Skeletal muscle satellite cell (primary cell): Measurements from ENCODE around the gene C4B.
"Not testable (repeated sequence)": the region's sequence is repeated elsewhere in the genome, so short reads cannot be mapped to it uniquely, and the experiment has no call there.

Experiments
- H3K27me3 ChIP-seq: 2 replicates; pipeline ENCODE4 v1.7.0; 2013; ENCODE audit warnings: low read length; ENCODE audit not compliant: control insufficient read depth, insufficient read depth
- H3K36me3 ChIP-seq: 2 replicates; pipeline ENCODE4 v1.7.0; 2013; ENCODE audit warnings: mild to moderate bottlenecking, control low read depth, low read length; ENCODE audit not compliant: insufficient read depth
- H3K4me1 ChIP-seq: 2 replicates; pipeline ENCODE4 v1.7.0; 2013; ENCODE audit warnings: low read length; ENCODE audit not compliant: control insufficient read depth, insufficient read depth
- H3K4me2 ChIP-seq: 2 replicates; pipeline ENCODE4 v1.7.0; 2013; ENCODE audit warnings: mild to moderate bottlenecking, low read length
- H3K4me3 ChIP-seq: 2 replicates; pipeline ENCODE4 v1.7.0; 2013; ENCODE audit warnings: low read length
- H3K9ac ChIP-seq: 2 replicates; pipeline ENCODE4 v1.7.0; 2013; ENCODE audit warnings: mild to moderate bottlenecking, low read depth, low read length, moderate library complexity
- H3K9me3 ChIP-seq: replicated peaks from 2 replicates; pipeline ENCODE4 v1.7.0; 2013; ENCODE audit warnings: mild to moderate bottlenecking, control low read depth, low read length

C4B gene

GRCh38 chr6:32012941-32013617 is 1.5 kb upstream of the C4B start:
- not testable (repeated sequence) for H3K4me2 ChIP-seq, H3K4me1 ChIP-seq, H3K9ac ChIP-seq, H3K36me3 ChIP-seq, H3K27me3 ChIP-seq, H3K4me3 ChIP-seq, H3K9me3 ChIP-seq

GRCh38 chr6:32013738-32014137 is 857 bp upstream of the C4B start:
- not testable (repeated sequence) for H3K27me3 ChIP-seq, H3K4me3 ChIP-seq, H3K9ac ChIP-seq

GRCh38 chr6:32022100-32022499 is 7.5 kb downstream of the C4B start:
- not testable (repeated sequence) for H3K36me3 ChIP-seq, H3K4me2 ChIP-seq, H3K9ac ChIP-seq, H3K4me1 ChIP-seq, H3K9me3 ChIP-seq, H3K27me3 ChIP-seq, H3K4me3 ChIP-seq

More at GRCh38 chr6:32013738-32014137, 857 bp upstream of the C4B start:
- H3K4me2 ChIP-seq, H3K36me3 ChIP-seq, H3K9me3 ChIP-seq, H3K4me1 ChIP-seq: not testable (repeated sequence)

GRCh38 chr6:32028631-32029030 is 14.0 kb downstream of the C4B start:
- H3K4me1 ChIP-seq, H3K27me3 ChIP-seq, H3K9me3 ChIP-seq, H3K4me3 ChIP-seq, H3K9ac ChIP-seq, H3K4me2 ChIP-seq, H3K36me3 ChIP-seq: not testable (repeated sequence)

GRCh38 chr6:32029553-32029952 is 15.0 kb downstream of the C4B start:
- H3K27me3 ChIP-seq, H3K9ac ChIP-seq, H3K36me3 ChIP-seq, H3K4me1 ChIP-seq, H3K4me2 ChIP-seq, H3K9me3 ChIP-seq, H3K4me3 ChIP-seq: not testable (repeated sequence)

- H3K27me3 ChIP-seq, H3K9ac ChIP-seq, H3K4me3 ChIP-seq, H3K36me3 ChIP-seq, H3K4me2 ChIP-seq, H3K4me1 ChIP-seq, H3K9me3 ChIP-seq: not testable (repeated sequence)
These were observed 20.9 kb downstream of the C4B start for GRCh38 chr6:32035283-32036013.

GRCh38 chr6:32037136-32037535 is 22.5 kb downstream of the C4B start:
- not testable (repeated sequence) for H3K4me2 ChIP-seq, H3K4me3 ChIP-seq, H3K9me3 ChIP-seq, H3K9ac ChIP-seq, H3K27me3 ChIP-seq, H3K36me3 ChIP-seq, H3K4me1 ChIP-seq

- not testable (repeated sequence) for H3K4me3 ChIP-seq, H3K9me3 ChIP-seq, H3K27me3 ChIP-seq, H3K9ac ChIP-seq, H3K4me1 ChIP-seq, H3K36me3 ChIP-seq, H3K4me2 ChIP-seq
These were observed 23.3 kb downstream of the C4B start, which contains the start of gene CYP21A2 for GRCh38 chr6:32037598-32038524. CYP21A2 (plus strand) TSS chr6:32038415; CDS start chr6:32038423, 8 bp downstream.

GRCh38 chr6:32038878-32039277 is 24.3 kb downstream of the C4B start:
- not testable (repeated sequence) for H3K4me2 ChIP-seq, H3K9ac ChIP-seq, H3K4me1 ChIP-seq, H3K36me3 ChIP-seq, H3K9me3 ChIP-seq, H3K27me3 ChIP-seq, H3K4me3 ChIP-seq

- not testable (repeated sequence) for H3K9me3 ChIP-seq, H3K4me3 ChIP-seq, H3K36me3 ChIP-seq, H3K9ac ChIP-seq, H3K4me2 ChIP-seq, H3K4me1 ChIP-seq, H3K27me3 ChIP-seq
These were observed 25.0 kb downstream of the C4B start for GRCh38 chr6:32039321-32040274.
